ENCODE data around the gene NPEPL1. TPM values are rescaled to one million over a fixed set of nuclear protein-coding genes. Genes with fewer than 3 reads are reported as not detected.
A peak's percentile ranks its signal among the peaks of the same experiment; 100 is the strongest.

The NPEPL1 gene
- total RNA-seq, 1 donor from 2014 or later, result 41.6 TPM

DNA sequence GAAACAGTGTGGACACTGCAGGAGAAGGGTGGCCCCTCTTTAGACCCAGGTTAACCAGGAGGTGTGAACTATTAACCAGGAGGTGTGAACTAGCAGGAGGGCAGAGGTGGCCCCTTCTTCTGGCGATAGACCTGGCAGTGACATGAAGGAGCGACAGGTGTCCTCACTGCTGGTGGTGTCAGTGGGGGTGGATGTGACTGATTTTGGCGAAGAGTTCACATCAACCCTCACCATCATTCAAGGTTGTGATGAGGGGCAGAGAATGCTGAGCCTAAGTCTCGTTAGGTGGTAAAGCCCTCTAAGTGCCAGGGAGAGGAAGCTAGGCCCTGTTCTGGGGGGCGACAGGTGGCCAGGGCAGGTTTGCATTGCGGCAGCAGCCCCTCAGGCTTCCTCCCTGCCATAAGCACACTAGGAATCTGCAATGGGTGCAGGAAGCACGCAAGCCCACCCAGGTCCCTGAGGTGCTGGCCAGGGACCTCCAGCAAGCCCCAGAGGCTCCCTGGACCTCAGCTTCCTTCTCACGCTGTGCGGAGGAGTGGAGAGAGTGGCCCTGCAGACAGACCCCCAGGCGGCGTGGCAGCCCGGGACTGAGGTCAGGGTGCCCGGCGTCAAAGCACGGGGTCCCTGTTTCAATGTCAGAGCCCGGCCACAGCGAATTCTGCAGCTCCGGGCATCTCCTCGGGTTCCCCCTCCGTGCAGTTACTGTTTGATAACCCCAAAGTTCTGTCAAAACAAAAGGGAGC is 13.7 kb downstream of the NPEPL1 start:
- TF ChIP-seq, protein P1, sequence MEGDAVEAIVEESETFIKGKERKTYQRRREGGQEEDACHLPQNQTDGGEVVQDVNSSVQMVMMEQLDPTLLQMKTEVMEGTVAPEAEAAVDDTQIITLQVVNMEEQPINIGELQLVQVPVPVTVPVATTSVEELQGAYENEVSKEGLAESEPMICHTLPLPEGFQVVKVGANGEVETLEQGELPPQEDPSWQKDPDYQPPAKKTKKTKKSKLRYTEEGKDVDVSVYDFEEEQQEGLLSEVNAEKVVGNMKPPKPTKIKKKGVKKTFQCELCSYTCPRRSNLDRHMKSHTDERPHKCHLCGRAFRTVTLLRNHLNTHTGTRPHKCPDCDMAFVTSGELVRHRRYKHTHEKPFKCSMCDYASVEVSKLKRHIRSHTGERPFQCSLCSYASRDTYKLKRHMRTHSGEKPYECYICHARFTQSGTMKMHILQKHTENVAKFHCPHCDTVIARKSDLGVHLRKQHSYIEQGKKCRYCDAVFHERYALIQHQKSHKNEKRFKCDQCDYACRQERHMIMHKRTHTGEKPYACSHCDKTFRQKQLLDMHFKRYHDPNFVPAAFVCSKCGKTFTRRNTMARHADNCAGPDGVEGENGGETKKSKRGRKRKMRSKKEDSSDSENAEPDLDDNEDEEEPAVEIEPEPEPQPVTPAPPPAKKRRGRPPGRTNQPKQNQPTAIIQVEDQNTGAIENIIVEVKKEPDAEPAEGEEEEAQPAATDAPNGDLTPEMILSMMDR (IDR thresholded peaks at IDR 0.05), result no peak
- Histone ChIP-seq H3K36me3 (peaks cover 39% of the 10 kb centered on the region), H3K4me1 (no peaks in the 10 kb centered on the region), H3K27ac (no peak overlapping the region), H3K9me3 (no peaks in the 10 kb centered on the region), H3K27me3 (no peaks in the 10 kb centered on the region), H3K4me3 (no peak overlapping the region)
- no peak for ATAC-seq
- DNase-seq, result no peak
- intact Hi-C loops (cut with DNase I), result no loop called here

GRCh38 chr20:58706975-58707681 is 14.5 kb downstream of the NPEPL1 start:
- TF ChIP-seq, protein P1 (IDR thresholded peaks at IDR 0.05), result no peak
- H3K27me3 ChIP-seq, result no peaks in the 10 kb centered on the region
- no peaks in the 10 kb centered on the region for H3K4me1 ChIP-seq
- no peaks in the 10 kb centered on the region for H3K9me3 ChIP-seq
- peak; percentile 57 for DNase-seq
- no peak overlapping the region for H3K27ac ChIP-seq
- H3K4me3 ChIP-seq, result no peak overlapping the region
- ATAC-seq, result no peak
- intact Hi-C loops (cut with DNase I), result no loop called here
- peaks cover 31% of the 10 kb centered on the region for H3K36me3 ChIP-seq

GRCh38 chr20:58707770-58708169 is 15.2 kb downstream of the NPEPL1 start:
- ATAC-seq, result no peak
- Histone ChIP-seq H3K27ac (no peak overlapping the region), H3K36me3 (peaks cover 27% of the 10 kb centered on the region), H3K4me3 (no peak overlapping the region), H3K9me3 (no peaks in the 10 kb centered on the region), H3K27me3 (no peaks in the 10 kb centered on the region), H3K4me1 (no peaks in the 10 kb centered on the region)
- no peak for DNase-seq
- TF ChIP-seq, protein P1 (IDR thresholded peaks at IDR 0.05), result no peak
- intact Hi-C loops (cut with DNase I), result no loop called here

GRCh38 chr20:58708246-58708931 is 15.8 kb downstream of the NPEPL1 start:
- no peak for ATAC-seq
- TF ChIP-seq, protein P1 (IDR thresholded peaks at IDR 0.05), result no peak
- H3K4me1 ChIP-seq, result no peaks in the 10 kb centered on the region
- intact Hi-C loops (cut with DNase I), result no loop called here
- peak; percentile 60 for DNase-seq
- no peak overlapping the region for H3K27ac ChIP-seq
- H3K9me3 ChIP-seq, result no peaks in the 10 kb centered on the region
- H3K4me3 ChIP-seq, result no peak overlapping the region
- H3K36me3 ChIP-seq, result peaks cover 20% of the 10 kb centered on the region
- H3K27me3 ChIP-seq, result no peaks in the 10 kb centered on the region

- Histone ChIP-seq H3K9me3 (no peaks in the 10 kb centered on the region), H3K4me1 (no peaks in the 10 kb centered on the region), H3K27me3 (no peaks in the 10 kb centered on the region), H3K36me3 (peaks cover 13% of the 10 kb centered on the region), H3K4me3 (no peak overlapping the region), H3K27ac (no peak overlapping the region)
- TF ChIP-seq, protein P1 (IDR thresholded peaks at IDR 0.05), result no peak
- intact Hi-C loops (cut with DNase I), result no loop called here
- no peak for DNase-seq
- no peak for ATAC-seq
Measured at GRCh38 chr20:58709013-58709702, 16.6 kb downstream of the NPEPL1 start.

All from upper lobe of right lung (tissue), 1 donor.